ENCODE results near the gene KLHL25. TPM values are rescaled to one million over a fixed set of nuclear protein-coding genes. Genes with fewer than 3 reads are reported as not detected.

KLHL25 gene
- total and polyA plus RNA-seq, 2 of the 13 experiments (the other 11 are each of a cell fraction or from before 2014, with no cell fraction given) = 3.7 to 8.2 TPM

GRCh38 chr15:85840079-85840801 is 45.5 kb upstream of the KLHL25 start (continued):
- TF ChIP-seq ZNF160 (CRISPR knock-in tag; IDR thresholded peaks at IDR 0.05) = 0 out of 2 replicates have a peak, but pooled peaks have one; percentile 53
- TF ChIP-seq SIX1 (CRISPR knock-in tag; IDR thresholded peaks at IDR 0.05; ENCODE audit: borderline replicate concordance) = no peak
- peak; percentile 90 for TF ChIP-seq E2F1 (CRISPR knock-in tag; IDR thresholded peaks at IDR 0.05)
- peak; percentile 66 for TF ChIP-seq HOXD1 (CRISPR knock-in tag; IDR thresholded peaks at IDR 0.05)
- TF ChIP-seq MTF1 (CRISPR knock-in tag; IDR thresholded peaks at IDR 0.05) = no peak
- TF ChIP-seq ZNF670 (CRISPR knock-in tag; IDR thresholded peaks at IDR 0.05; ENCODE audit: borderline replicate concordance) = peak; percentile 89
- TF ChIP-seq HHEX (CRISPR knock-in tag; IDR thresholded peaks at IDR 0.05) = no peak
- TF ChIP-seq GATA4 (IDR thresholded peaks at IDR 0.05; ENCODE audit: borderline replicate concordance, low read depth) = no peak
- TF ChIP-seq ZNF746 (CRISPR knock-in tag; IDR thresholded peaks at IDR 0.05) = no peak
- no peak for TF ChIP-seq CREB1 (IDR thresholded peaks at IDR 0.05)
- no peak; the same call in 1 of the 2 replicates for TF ChIP-seq CREB1 (CRISPR knock-in tag; IDR thresholded peaks at IDR 0.05)
- no peak; the same call in 1 of the 2 replicates for TF ChIP-seq ZSCAN21 (CRISPR knock-in tag; IDR thresholded peaks at IDR 0.05; ENCODE audit: borderline replicate concordance)
- TF ChIP-seq PAF1 (CRISPR knock-in tag; IDR thresholded peaks at IDR 0.05) = no peak
- TF ChIP-seq ISX (CRISPR knock-in tag; conservative IDR thresholded peaks at IDR 0.05) = no peak
- TF ChIP-seq ZBTB25 (CRISPR knock-in tag; IDR thresholded peaks at IDR 0.05) = peak; percentile 75; the same call in 1 of the 2 replicates
- TF ChIP-seq EEA1 (CRISPR knock-in tag; IDR thresholded peaks at IDR 0.05; ENCODE audit: borderline replicate concordance) = no peak
- TF ChIP-seq ZNF225 (CRISPR knock-in tag; IDR thresholded peaks at IDR 0.05) = no peak
- no peak for TF ChIP-seq DZIP1 (CRISPR knock-in tag; IDR thresholded peaks at IDR 0.05)
- TF ChIP-seq ZNF644 (CRISPR knock-in tag; IDR thresholded peaks at IDR 0.05; ENCODE audit: low read depth) = peak; percentile 43; the same call in 1 of the 2 replicates
- TF ChIP-seq MNT (IDR thresholded peaks at IDR 0.05) = no peak
- peak; percentile 87 for TF ChIP-seq PRDM15 (CRISPR knock-in tag; IDR thresholded peaks at IDR 0.05)

Data from HepG2 (cell line).